Tibial nerve (tissue), 4 donors: ENCODE measurements around the gene BANK1.

ENCODE experiments used
- CTCF ChIP-seq, 5 experiments: fragments of 200-600 bp in 3 of 5; fragments of 450-650 bp in 2 of 5; sonication (generic) in 3 of 5; IDR thresholded peaks; one replicate each; pipeline ENCODE4 v1.5.1; 2016 to 2019; ENCODE audit warnings: antibody characterized with exemption in 5 of 5, mild to moderate bottlenecking in 3 of 5, moderate library complexity in 2 of 5
- EP300 ChIP-seq, 2 donors: sonication (generic); formaldehyde crosslinking; IDR thresholded peaks; one replicate each; pipeline ENCODE4 v1.6.1; 2017; ENCODE audit warnings: antibody characterized with exemption in 2 of 2, mild to moderate bottlenecking in 1 of 2

GRCh38 chr4:101970547-101971155, 180.1 kb downstream of the BANK1 start:
- no peak for TF ChIP-seq CTCF (IDR thresholded peaks at IDR 0.05)
- no peak for TF ChIP-seq EP300 (IDR thresholded peaks at IDR 0.05)
